Posterior vena cava (tissue), 2 donors: ENCODE data around the gene DYNC1LI2. TPM values are rescaled to one million over a fixed set of nuclear protein-coding genes. Genes with fewer than 3 reads are reported as not detected.
"Not testable (repeated sequence)": the region's sequence is repeated elsewhere in the genome, so short reads cannot be mapped to it uniquely, and the experiment has no call there.

ENCODE experiments used
- DNase-seq: peaks from one replicate; pipeline ENCODE4 v3.0.0-alpha.2; 2020; ENCODE audit warnings: low spot score
- intact Hi-C, 2 donors: fragments of 100-400 bp; cut with DNase I; formaldehyde crosslinking; loops; one replicate each; pipeline versions ENCODE4 v1.14.1 to v1.14.2; 2022 to 2023
- long read RNA-seq, 2 donors: library from polyadenylated mRNA; unstranded; transcript quantifications; one replicate each; pipeline ENCODE4 v2.0.0, GENCODE V29; 2020 to 2021
- total RNA-seq, 2 donors: library from RNA; stranded (reverse); fragmentation: NEBNext Ultra II Directional; extraction: Animal tissue kit (Norgen Biotek cat#: 25700); gene quantifications; one replicate each; pipeline ENCODE4 v1.2.1, GENCODE V29; 2021
- donor health status: DM: yes; HTN: yes; CAD: no.
- donor health status: DM: yes; HTN: yes; CAD: no.

DYNC1LI2 gene
- total RNA-seq = 100 to 1,000 TPM; 159 to 192 TPM
- long read RNA-seq, donor 1, full-length matches to known transcripts = 39 of 65 reads
- long read RNA-seq, donor 1, partial matches to known transcripts = 11 of 65 reads
- long read RNA-seq, donor 1, other reads (novel, unspliced or antisense) = 15 of 65 reads
- long read RNA-seq, donor 2, full-length matches to known transcripts = 113 of 210 reads
- long read RNA-seq, donor 2, partial matches to known transcripts = 77 of 210 reads
- long read RNA-seq, donor 2, other reads (novel, unspliced or antisense) = 20 of 210 reads

- intact Hi-C loops = no loop called here
- peak; percentile 94 for DNase-seq
Observed at GRCh38 chr16:66751303-66751991, at the start of gene DYNC1LI2. Gene DYNC1LI2 (minus strand): TSS chr16:66751609. CDS start chr16:66751591, 18 bp downstream.

GRCh38 chr16:66800856-66801255 lies 49.4 kb upstream of the DYNC1LI2 start:
- no peak for DNase-seq
- intact Hi-C loops = no loop called here

DNA sequence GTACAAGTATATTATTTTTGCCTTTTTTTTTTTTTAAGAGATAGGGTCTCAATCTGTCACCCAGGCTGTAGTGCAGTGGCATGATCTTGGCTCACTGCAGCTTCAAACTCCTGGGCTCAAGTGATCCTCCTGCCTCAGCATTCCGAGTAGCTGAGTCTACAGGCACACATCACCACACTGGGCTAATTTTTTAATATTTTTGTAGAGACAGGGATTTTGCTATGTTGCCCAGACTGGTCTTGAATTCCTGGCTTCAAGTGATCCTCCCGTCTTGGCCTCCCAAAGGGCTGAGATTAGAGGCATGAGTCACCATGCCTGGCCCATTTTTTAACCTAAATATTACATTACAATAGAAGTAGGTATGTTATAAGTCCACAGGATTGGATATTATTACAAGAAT lies 46.8 kb upstream of the DYNC1LI2 start:
- intact Hi-C loops = no loop called here
- no peak for DNase-seq

DNA sequence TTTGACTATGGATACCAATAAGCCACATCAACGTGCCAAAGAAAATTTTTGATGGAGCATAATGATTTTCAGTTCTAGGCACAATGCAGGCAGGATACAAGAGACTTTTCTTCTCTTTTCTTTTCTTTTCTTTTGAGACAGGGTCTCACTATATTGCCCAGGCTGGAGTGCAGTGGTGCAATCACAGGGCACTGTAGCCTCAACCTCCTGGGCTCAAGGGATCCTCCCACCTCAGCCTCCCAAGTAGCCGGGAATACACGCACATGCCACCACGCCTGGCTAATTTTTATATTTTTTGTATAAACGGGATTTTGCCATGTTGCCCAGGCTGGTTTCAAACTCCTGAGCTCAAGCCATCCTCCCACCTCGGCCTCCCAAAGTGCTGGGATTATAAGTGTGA lies 42.6 kb upstream of the DYNC1LI2 start:
- not testable (repeated sequence) for DNase-seq

DNA sequence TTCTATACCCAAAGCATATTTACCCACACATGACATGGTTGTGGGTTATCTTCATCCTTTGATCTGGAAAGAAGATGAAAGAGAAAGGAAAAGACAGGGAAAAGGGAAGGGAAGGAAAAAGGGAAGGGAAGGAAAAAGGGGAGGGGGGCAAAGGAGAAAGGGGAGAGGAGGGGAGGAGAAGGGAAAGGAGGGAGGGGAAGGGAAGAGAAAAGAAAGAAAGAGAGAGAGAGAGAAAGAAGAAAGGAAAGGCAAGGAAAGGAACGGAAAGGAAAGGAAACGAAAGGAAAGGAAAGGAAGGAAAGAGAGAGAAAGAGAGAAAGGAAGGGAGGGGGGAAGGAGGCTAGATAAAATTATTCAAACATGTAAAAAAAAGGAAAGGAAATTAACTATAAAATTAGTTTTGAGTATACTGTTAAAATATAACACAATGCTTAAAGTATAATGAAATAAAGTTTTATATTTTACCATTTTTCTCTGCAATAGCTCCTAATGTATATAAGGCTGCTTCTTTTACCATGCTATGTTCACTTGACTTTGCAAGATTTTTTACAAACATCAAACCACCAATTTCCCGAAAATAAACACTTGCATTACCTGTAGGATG lies 38.8 kb upstream of the DYNC1LI2 start:
- DNase-seq = no peak
- intact Hi-C loops = no loop called here

More for the DNA sequence above, 42.6 kb upstream of the DYNC1LI2 start:
- intact Hi-C loops = not testable (repeated sequence)

- no peak for DNase-seq
- intact Hi-C loops = no loop called here
Observed at GRCh38 chr16:66787427-66787826, 36.0 kb upstream of the DYNC1LI2 start.

DNA sequence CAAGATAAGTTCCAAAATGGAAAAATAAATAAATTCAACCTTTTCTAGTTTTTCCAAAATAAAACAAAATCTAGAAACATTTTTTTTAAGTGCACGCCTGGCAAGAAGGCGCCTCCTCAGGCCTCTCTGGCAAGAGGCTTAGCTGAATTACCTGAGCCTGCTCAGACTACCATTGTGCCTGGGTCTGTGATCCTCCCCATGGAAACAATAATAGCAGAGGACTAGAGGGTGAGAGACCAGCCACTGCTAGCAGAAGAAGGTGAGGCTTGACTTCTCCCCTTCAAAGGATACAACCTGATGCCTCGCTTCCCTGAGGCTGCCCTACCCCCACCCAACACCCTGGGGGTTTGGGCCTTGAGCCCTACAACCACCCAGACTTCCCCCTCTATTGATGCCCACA lies 35.1 kb upstream of the DYNC1LI2 start:
- intact Hi-C loops = no loop called here
- DNase-seq = no peak

GRCh38 chr16:66776457-66776856 lies 25.0 kb upstream of the DYNC1LI2 start:
- intact Hi-C loops = no loop called here
- no peak for DNase-seq

GRCh38 chr16:66774981-66775380 lies 23.6 kb upstream of the DYNC1LI2 start:
- DNase-seq = no peak
- intact Hi-C loops = no loop called here

GRCh38 chr16:66758086-66758485 lies 6.7 kb upstream of the DYNC1LI2 start:
- intact Hi-C loops = no loop called here
- no peak for DNase-seq

DNA sequence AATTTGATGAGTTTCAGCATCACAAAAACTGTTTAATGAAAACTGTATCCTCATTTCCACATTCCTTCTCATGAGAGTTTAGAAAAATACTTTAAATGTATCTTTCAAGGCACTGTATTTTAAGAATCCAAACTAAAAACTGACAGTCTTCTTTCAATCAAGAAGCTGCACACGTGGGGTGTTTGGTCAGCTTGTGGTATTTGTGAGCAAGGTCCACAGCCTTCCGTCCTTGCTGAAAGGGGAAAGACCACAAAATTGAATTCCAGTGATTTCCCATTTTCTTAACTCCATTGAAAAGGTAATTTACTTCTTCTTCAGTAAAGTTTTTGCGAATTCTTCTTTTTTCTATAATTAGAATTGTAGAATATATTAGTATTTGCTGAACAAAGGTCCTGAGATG lies 3.4 kb upstream of the DYNC1LI2 start:
- DNase-seq = no peak
- intact Hi-C loops = no loop called here

DNA sequence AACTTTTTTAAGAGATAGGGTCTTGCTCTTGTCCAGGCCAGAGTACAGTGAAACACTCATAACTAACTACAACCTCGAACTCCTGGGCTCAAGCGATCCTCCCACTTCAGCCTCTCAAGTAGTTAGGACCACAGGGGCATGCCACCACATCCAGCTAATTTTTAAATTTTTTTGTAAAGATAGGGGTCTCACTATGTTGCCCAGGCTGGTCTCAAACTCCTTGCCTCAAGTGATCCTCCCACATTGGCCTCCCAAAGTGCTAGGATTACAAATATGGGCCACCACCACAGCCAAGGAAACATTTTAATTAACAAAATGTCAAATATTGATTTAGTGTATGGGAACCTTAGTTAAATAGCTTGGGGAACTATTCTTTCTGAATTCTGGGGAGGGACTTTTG lies 2.8 kb upstream of the DYNC1LI2 start:
- no peak for DNase-seq
- intact Hi-C loops = no loop called here

- intact Hi-C loops = no loop called here
- no peak for DNase-seq
Observed at GRCh38 chr16:66752958-66753357, 1.5 kb upstream of the DYNC1LI2 start.

- intact Hi-C loops = no loop called here
Observed at GRCh38 chr16:66752379-66752778, 970 bp upstream of the DYNC1LI2 start.

GRCh38 chr16:66751992-66752322 lies 548 bp upstream of the DYNC1LI2 start:
- intact Hi-C loops = no loop called here
- no peak for DNase-seq

More at GRCh38 chr16:66752379-66752778, 970 bp upstream of the DYNC1LI2 start:
- no peak for DNase-seq

DNA sequence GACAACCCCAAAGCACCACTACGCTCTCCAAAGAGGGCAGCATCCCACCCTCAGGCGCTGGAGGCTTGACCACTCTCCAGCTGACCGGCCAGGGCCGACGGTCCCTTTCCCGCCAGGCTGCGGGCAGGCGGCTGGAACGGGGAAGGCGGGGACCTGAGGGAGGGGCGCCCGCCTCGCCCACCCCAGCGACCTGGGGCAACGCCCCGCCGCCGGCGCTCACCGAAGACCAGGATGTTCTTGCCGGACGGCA lies 431 bp downstream of the DYNC1LI2 start:
- intact Hi-C loops = no loop called here
- no peak for DNase-seq

- intact Hi-C loops = no loop called here
Observed at GRCh38 chr16:66750279-66751052, 943 bp downstream of the DYNC1LI2 start.

DNA sequence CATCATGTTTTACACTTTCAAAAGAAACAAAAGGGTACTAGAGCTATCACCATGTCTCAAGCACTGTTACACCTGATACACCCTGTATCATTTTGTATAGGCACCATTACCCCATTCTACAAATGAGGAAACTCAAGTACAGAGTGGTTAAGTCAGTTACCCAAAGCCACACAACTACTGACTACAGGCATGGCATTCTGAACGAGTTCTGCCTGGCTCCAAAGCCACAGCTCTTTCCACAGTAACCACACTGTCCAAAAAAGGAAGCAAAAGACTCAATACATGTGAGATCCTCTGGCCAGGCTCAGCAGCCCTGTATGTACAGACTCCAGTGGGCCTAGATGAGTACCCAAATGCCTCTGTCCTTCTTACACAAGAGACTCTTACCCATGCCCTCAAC lies 4.7 kb downstream of the DYNC1LI2 start:
- intact Hi-C loops = no loop called here

More at GRCh38 chr16:66750279-66751052, 943 bp downstream of the DYNC1LI2 start:
- no peak for DNase-seq

GRCh38 chr16:66746048-66746447 lies 5.4 kb downstream of the DYNC1LI2 start:
- intact Hi-C loops = no loop called here
- DNase-seq = no peak

More for the DNA sequence above, 4.7 kb downstream of the DYNC1LI2 start:
- no peak for DNase-seq
